ENCODE results near the gene SDCBP2. TPM values are rescaled to one million over a fixed set of nuclear protein-coding genes. Genes with fewer than 3 reads are reported as not detected.

The SDCBP2 gene
- total RNA-seq, 2 donors from 2014 or later: 0.89 to 1.5 TPM

DNA sequence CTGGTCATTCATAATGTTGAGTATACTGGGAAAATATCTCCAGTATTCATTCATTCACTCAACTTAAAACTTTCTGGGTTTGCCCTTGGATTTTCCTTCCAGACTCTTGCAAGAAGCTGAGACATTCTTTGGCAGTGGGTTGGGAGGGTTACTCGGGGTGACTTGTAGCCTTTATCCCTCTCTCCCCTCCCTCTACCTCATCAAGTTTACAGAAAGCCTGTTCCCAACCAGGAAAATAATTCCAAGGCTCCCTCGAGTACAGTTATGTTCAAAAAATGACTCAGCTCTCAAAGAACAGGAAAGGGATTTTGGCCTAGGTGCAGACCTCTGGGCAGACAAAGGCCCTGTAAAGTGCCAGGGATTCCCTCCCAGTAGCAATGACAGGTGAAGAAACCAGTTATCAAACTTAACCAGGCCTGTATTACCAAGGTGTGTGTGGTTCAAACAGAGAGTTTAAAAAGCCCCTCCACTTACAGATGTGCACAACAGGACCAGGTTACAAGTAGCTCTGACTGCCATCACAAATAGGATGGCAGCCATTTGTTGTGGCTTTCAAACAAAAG is 41.7 kb upstream of the SDCBP2 start:
- peaks cover 18 to 33% of the 10 kb centered on the region in 2 donors for H3K4me1 Mint-ChIP-seq (ENCODE audit: low read depth in 2 of 2)
- ATAC-seq: no peak

DNA sequence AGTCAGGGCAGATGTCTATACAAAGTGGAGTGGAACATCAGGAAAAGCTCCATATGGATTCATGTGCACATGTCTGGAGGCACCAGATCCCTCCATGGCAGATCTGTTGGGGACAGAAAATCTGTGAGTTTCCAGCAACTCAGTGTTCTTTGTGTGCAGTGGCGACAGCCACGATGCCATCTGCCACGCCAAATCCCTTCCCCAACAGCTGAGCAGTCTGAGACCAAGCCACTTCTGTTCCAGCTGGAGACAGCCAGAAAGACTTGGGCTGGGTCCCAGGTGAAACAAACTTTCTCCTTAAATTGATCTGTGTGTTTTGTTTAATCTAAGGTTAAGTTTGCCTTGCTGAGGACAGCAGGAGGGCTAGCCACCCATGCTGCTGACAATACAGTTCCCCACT is 41.0 kb upstream of the SDCBP2 start:
- no peak overlapping the region for H3K4me3 Mint-ChIP-seq
- ATAC-seq (no peak), DNase-seq (ENCODE audit: low spot score) (no peak)
- H3K4me1 Mint-ChIP-seq (ENCODE audit: low read depth in 2 of 2): peaks cover 19 to 32% of the 10 kb centered on the region in 2 donors
- peaks cover 17% of the 10 kb centered on the region for H3K36me3 Mint-ChIP-seq
- H3K27me3 Mint-ChIP-seq: no peaks in the 10 kb centered on the region
- no peak overlapping the region for H3K27ac Mint-ChIP-seq
- H3K9me3 Mint-ChIP-seq: no peaks in the 10 kb centered on the region

More for the DNA sequence above, 41.7 kb upstream of the SDCBP2 start:
- Mint-ChIP-seq H3K36me3 (peaks cover 17% of the 10 kb centered on the region), H3K9me3 (no peaks in the 10 kb centered on the region), H3K27ac (peak overlapping the region in 1 of 2 donors; percentile 26), H3K4me3 (no peak overlapping the region), H3K27me3 (no peaks in the 10 kb centered on the region)
- DNase-seq (ENCODE audit: low spot score): no peak

DNA sequence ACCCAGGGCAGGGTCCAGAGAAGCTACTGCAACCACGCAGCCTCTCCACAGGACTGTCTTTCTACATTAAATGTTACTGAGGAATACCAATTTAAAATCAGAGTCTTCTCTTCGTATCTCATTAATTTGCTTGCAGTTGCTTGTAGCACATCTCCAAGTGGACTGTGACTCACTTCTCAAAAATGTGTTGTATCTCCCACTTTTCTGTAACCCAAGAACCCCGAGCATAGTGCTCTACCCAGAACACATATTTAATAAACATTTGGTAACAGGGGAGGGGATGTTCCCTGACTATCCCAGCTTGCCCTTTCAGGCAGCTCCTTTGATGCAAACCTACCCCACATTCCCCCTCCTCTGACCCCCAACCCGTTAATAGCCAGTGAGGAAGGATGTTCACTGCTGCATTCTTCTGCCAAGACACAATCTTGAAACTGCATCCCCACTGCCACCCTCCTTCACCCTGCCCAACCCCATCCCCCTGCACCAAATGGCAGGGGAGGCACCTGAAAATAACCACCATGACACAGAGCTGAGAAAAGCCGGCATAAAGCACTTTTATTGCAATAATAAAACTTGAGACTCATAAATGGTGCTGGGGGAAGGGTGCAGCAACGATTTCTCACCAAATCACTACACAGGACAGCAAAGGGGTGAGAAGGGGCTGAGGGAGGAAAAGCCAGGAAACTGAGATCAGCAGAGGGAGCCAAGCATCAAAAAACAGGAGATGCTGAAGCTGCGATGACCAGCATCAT is 39.7 kb upstream of the SDCBP2 start:
- DNase-seq (ENCODE audit: low spot score): no peak
- Mint-ChIP-seq H3K4me3 (no peak overlapping the region), H3K9me3 (no peaks in the 10 kb centered on the region), H3K36me3 (peaks cover 14% of the 10 kb centered on the region), H3K27me3 (no peaks in the 10 kb centered on the region), H3K4me1 (ENCODE audit: low read depth in 2 of 2) (peaks cover 31 to 40% of the 10 kb centered on the region in 2 donors), H3K27ac (peak overlapping the region in 1 of 2 donors; percentile 25)
- ATAC-seq: no peak

DNA sequence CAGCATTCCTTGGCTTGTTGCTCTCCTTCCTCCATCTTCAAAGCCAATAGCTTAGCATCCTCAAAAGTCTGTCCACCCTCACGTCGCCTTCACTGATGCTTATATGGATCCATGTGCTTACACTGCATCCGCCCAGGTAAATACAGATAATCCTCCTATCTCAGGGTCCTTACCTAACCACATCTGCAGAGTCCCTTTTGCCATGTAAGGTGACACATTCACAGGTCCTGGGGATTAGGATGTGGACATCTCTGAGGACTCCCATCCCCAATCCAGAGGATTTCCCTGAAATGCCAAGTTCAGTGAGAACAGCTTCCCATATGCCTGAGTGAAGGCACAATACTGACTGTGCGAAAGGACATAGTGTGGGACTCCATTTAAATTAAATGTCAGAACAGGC is 38.5 kb upstream of the SDCBP2 start:
- ATAC-seq (no peak), DNase-seq (ENCODE audit: low spot score) (no peak)
- H3K36me3 Mint-ChIP-seq: peaks cover 6% of the 10 kb centered on the region
- no peak overlapping the region for H3K27ac Mint-ChIP-seq
- H3K9me3 Mint-ChIP-seq: no peaks in the 10 kb centered on the region
- H3K4me3 Mint-ChIP-seq: no peak overlapping the region
- peaks cover 43 to 45% of the 10 kb centered on the region in 2 donors for H3K4me1 Mint-ChIP-seq (ENCODE audit: low read depth in 2 of 2)
- H3K27me3 Mint-ChIP-seq: no peaks in the 10 kb centered on the region

DNA sequence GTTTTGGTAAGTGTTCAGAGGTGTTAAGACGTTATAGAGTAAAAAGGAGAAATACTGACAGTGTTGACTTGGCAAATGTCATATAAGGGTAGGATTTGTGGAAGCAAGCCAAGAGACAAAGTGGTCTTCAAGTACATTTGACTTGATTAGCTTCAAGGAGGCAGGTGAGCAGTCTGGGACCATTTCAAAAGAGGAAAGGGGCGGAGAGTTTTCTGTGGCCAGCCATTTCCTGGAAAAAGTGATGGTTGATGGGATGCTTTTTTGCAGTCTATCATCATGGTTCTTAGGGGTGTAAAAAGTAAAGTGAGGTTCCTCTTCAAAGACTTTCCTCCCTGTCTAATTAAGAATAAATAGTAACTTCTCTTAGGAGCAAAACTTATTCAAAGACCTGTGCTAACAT is 35.2 kb upstream of the SDCBP2 start:
- Mint-ChIP-seq H3K27ac (peak overlapping the region; percentile 32 to 84), H3K4me3 (peak overlapping the region; percentile 76), H3K9me3 (no peaks in the 10 kb centered on the region), H3K4me1 (ENCODE audit: low read depth in 2 of 2) (peaks cover 54% of the 10 kb centered on the region in 2 donors), H3K27me3 (no peaks in the 10 kb centered on the region), H3K36me3 (peaks cover 15% of the 10 kb centered on the region)
- ATAC-seq: no peak
- no peak for DNase-seq (ENCODE audit: low spot score)

DNA sequence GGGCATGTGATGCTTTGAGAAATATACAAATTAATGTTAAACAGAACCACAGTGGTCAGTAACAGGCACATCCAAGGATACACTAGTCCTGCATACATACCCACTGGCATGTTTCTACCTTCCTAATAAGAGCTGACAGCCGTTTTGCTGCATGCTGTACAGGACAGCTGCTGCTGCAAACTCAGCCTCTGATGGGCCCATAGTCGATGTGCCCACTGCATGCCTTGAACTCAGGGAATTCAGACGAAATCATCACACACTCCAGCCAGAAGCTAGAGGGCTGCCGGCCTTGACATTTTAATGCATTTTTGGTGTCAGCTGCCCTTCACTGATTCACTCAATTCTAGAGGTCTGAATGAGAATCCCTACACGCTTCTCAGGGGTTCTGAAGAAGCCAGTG is 34.6 kb upstream of the SDCBP2 start:
- no peaks in the 10 kb centered on the region for H3K9me3 Mint-ChIP-seq
- ATAC-seq: no peak
- H3K4me3 Mint-ChIP-seq: peak overlapping the region; percentile 76
- H3K27me3 Mint-ChIP-seq: no peaks in the 10 kb centered on the region
- H3K36me3 Mint-ChIP-seq: peaks cover 15% of the 10 kb centered on the region
- no peak for DNase-seq (ENCODE audit: low spot score)
- H3K4me1 Mint-ChIP-seq (ENCODE audit: low read depth in 2 of 2): peaks cover 51 to 60% of the 10 kb centered on the region in 2 donors
- peak overlapping the region; percentile 32 to 84 for H3K27ac Mint-ChIP-seq

DNA sequence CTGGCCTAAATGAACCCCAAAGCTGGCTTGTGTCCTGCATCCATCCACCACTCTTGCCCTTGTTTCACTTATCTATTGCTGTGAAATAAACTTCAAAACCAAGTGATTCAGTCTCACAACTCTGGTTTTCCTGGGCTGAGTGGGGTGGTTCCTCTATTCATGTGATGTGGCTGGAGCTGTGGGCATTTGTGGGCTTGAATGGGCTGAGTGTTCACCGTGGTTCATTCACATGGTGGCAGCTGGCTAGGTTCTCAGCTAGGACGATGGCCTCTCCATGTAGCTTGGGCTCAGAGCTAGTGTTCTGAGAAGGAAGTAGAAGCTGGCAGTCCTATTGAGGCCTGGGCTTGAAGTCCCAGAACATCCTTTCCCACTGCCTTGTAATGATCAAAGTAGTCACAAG is 33.5 kb upstream of the SDCBP2 start:
- Mint-ChIP-seq H3K27ac (peak overlapping the region; percentile 32 to 84), H3K27me3 (no peaks in the 10 kb centered on the region), H3K4me1 (ENCODE audit: low read depth in 2 of 2) (peaks cover 60 to 70% of the 10 kb centered on the region in 2 donors), H3K36me3 (peaks cover 15% of the 10 kb centered on the region), H3K4me3 (no peak overlapping the region), H3K9me3 (no peaks in the 10 kb centered on the region)
- ATAC-seq (no peak), DNase-seq (ENCODE audit: low spot score) (no peak)

DNA sequence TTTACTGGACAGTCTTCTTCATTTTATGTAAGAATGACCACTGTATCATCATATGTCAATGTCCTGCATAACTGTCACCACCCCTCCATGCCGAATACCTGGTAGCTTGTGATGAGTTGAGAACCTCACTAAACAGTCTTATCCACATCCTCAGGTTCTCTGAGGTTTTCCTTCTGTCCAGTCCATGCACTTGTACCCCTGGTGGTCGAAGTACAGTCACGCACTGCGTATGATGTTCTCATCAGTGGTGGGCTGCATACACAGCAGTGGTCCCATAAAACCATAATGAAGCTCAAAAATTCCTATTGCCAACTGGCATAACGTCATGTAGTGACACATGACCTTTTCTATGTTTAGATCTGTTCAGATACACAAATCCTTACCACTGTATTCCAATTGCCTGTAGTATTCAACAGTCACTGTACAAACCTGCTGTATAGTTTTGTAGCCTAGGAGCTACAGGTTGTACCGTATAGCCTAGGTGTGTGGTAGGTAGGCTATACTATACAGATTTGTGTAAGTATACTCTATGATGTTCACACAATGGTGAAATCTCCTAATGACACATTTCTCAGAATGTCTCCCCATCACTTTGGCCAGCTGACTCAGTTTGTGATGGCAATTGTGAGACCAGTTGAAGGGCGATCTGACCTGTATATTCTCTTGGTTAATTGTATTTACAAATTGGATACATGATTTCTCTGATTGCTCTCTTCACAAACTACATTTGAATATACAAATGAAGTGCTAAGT is 31.3 kb upstream of the SDCBP2 start:
- H3K36me3 Mint-ChIP-seq: peaks cover 15% of the 10 kb centered on the region
- H3K27me3 Mint-ChIP-seq: no peaks in the 10 kb centered on the region
- DNase-seq (ENCODE audit: low spot score): no peak
- peak overlapping the region; percentile 58 for H3K27ac Mint-ChIP-seq
- H3K4me3 Mint-ChIP-seq: peak overlapping the region; percentile 4
- peaks cover 55 to 71% of the 10 kb centered on the region in 2 donors for H3K4me1 Mint-ChIP-seq (ENCODE audit: low read depth in 2 of 2)
- no peaks in the 10 kb centered on the region for H3K9me3 Mint-ChIP-seq
- peak in 1 of 2 donors; percentile 47 for ATAC-seq

DNA sequence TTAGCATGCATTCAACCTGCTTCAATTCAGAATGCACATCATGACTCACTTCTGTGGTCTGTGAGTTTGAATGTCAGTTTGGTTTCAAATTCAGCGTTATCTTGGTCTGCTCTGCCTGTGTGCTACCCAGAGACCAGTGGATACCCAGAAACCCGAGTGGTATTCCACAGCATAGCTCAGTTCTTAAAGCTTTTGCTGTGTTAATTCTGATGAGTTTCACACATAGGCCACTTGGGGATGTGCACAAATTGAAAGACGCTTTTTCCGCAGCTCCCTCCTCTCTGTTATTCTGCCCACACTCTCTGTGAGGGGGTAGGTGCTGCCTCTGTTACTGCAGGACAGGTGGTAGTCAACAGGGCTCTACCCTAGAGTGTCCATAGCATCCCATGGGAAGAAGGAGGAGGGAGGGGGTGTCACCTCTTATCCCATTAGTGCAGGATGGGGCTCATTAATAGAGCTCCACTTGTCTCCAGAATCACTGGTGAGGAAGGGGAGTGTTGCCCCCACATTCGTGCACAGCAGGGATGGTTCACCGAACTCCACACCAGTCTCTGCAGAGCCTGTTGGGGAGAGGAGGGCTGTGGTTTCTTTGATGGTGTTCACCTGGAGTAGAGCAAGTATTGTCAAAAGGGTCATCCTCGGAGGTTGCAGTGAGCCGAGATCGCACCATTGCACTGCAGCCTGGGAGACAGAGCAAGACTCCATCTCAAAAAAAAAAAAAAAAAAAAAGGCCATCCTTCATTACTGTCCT is 29.2 kb upstream of the SDCBP2 start:
- H3K4me3 Mint-ChIP-seq: peak overlapping the region; percentile 68
- ATAC-seq (peak; percentile 82 to 96), DNase-seq (ENCODE audit: low spot score) (no peak)
- peaks cover 24% of the 10 kb centered on the region for H3K36me3 Mint-ChIP-seq
- H3K4me1 Mint-ChIP-seq (ENCODE audit: low read depth in 2 of 2): peaks cover 41 to 51% of the 10 kb centered on the region in 2 donors
- H3K9me3 Mint-ChIP-seq: no peaks in the 10 kb centered on the region
- H3K27me3 Mint-ChIP-seq: no peaks in the 10 kb centered on the region
- H3K27ac Mint-ChIP-seq: peak overlapping the region; percentile 35 to 79

DNA sequence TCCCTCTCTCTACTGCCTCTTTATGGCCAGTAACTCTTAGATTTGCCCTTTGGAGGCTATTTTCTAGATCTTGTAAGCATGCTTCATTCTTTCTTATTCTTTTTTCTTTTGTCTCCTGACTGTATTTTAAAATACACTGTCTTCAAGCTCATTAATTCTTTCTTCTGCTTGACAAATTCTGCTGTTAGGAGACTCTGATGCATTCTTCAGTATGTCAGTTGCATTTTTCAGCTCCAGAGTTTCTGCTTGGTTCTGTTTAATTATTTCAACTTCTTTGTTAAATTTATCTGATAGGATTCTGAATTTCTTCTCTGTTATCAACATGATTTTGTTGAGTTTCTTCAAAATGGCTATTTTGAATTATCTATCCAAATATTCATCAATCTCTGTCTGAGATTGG is 25.0 kb upstream of the SDCBP2 start:
- ATAC-seq (no peak), DNase-seq (ENCODE audit: low spot score) (no peak)
- Mint-ChIP-seq H3K9me3 (no peaks in the 10 kb centered on the region), H3K36me3 (peaks cover 26% of the 10 kb centered on the region), H3K27me3 (no peaks in the 10 kb centered on the region), H3K4me3 (no peak overlapping the region), H3K27ac (no peak overlapping the region), H3K4me1 (ENCODE audit: low read depth in 2 of 2) (peaks cover 20% of the 10 kb centered on the region in 2 donors)

DNA sequence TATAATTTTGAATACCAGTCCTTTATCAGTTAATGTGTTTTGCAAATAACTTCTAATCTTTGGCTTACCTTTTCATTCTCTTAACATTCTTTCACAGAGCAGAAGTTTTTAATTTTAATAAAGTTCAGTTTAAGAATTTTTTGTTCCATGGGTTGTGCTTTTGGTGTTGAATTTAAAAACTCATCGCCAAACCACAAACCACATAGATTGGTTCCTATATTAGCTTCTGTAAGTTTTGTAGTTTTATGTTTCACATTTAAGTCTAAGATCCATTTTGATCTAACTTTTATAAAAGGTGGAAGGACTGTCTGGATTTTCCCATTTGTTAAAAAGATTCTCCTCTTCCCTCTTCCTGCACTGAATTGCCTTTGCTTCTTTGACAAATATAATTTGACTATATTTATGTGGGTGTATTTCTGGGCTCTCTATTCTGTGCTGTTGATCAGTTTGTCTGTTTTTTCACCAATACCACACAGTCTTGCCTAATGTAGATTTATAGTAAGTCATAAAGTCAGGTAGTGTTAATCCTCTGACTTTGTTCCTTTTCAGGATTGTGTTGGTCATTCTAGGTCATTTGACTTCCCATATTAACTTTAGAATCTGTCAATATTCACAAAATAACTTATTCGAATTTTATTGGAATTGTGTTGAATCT is 17.5 kb upstream of the SDCBP2 start:
- no peak for ATAC-seq
- Mint-ChIP-seq H3K9me3 (no peaks in the 10 kb centered on the region), H3K4me1 (ENCODE audit: low read depth in 2 of 2) (peaks cover 7 to 21% of the 10 kb centered on the region in 2 donors), H3K27me3 (no peaks in the 10 kb centered on the region), H3K36me3 (peaks cover 15% of the 10 kb centered on the region), H3K27ac (peak overlapping the region; percentile 24 to 36), H3K4me3 (peak overlapping the region; percentile 39)
- no peak for DNase-seq (ENCODE audit: low spot score)

DNA sequence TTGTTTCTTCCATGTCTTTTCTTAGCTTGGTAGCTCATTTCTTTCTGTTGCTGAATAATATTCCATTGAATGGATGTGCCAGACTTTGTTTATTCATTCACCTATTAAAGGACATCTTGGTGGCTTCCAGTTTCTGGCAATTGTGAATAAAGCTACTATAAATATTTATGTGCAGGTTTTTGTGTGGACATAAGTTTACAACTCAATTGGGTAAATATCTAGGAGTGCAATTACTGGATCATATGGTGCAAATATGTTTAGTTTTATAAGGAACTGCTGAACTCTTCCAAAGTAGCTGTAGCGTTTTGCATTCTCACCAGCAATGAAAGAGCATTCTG is 16.8 kb upstream of the SDCBP2 start:
- Mint-ChIP-seq H3K27ac (no peak overlapping the region), H3K9me3 (no peaks in the 10 kb centered on the region)

More for the DNA sequence above, 16.8 kb upstream of the SDCBP2 start:
- no peak for ATAC-seq
- peaks cover 8% of the 10 kb centered on the region for H3K36me3 Mint-ChIP-seq
- no peaks in the 10 kb centered on the region for H3K27me3 Mint-ChIP-seq
- H3K4me1 Mint-ChIP-seq (ENCODE audit: low read depth in 2 of 2): peaks cover 7 to 21% of the 10 kb centered on the region in 2 donors
- no peak for DNase-seq (ENCODE audit: low spot score)
- no peak overlapping the region for H3K4me3 Mint-ChIP-seq

Data from natural killer cell treated with Interleukin-12 subunit alpha and Interleukin-12 subunit beta and Interleukin-15 and Interleukin-18, amount 100 ng/mL, for 72 hours (primary cell).